Body of pancreas (tissue), 4 donors: ENCODE results near the gene RNF168.

Experiments used
- CTCF ChIP-seq, 7 experiments: fragments of 450-650 bp in 4 of 7; fragments of 200-600 bp in 3 of 7; sonication (generic) in 3 of 7; IDR thresholded peaks; one replicate each; pipeline ENCODE4 v1.5.1; 2016 to 2019; ENCODE audit warnings: antibody characterized with exemption in 7 of 7
- POLR2A ChIP-seq, 3 donors: fragments of 450-650 bp; IDR thresholded peaks; one replicate each; pipeline ENCODE4 v1.6.1; 2016; ENCODE audit warnings: antibody characterized with exemption in 3 of 3, mild to moderate bottlenecking in 2 of 3

GRCh38 chr3:196492080-196492479 is 11.5 kb downstream of the RNF168 start:
- TF ChIP-seq POLR2A (IDR thresholded peaks at IDR 0.05) (no peak), CTCF (IDR thresholded peaks at IDR 0.05) (no peak)
